ENCODE data around the gene TASP1.
"Not testable (repeated sequence)": the region's sequence is repeated elsewhere in the genome, so short reads cannot be mapped to it uniquely, and the experiment has no call there.

The TASP1 gene

GRCh38 chr20:13510837-13511488 is 127.8 kb downstream of the TASP1 start:
- Histone ChIP-seq H3K9me3 (ENCODE audit: control insufficient read depth in 1 of 2, low read length in 2 of 2) (peaks cover 0 to 8% of the 10 kb centered on the region in 2 donors), H3K4me1 (ENCODE audit: control insufficient read depth in 1 of 2, insufficient read depth in 2 of 2, low read length in 2 of 2) (no peaks in the 10 kb centered on the region), H3K27ac (ENCODE audit: low read depth, low read length) (no peak overlapping the region), H3K4me3 (ENCODE audit: low read depth in 1 of 2, low read length in 2 of 2) (no peak overlapping the region), H3K36me3 (ENCODE audit: control insufficient read depth in 1 of 2, insufficient read depth in 2 of 2, low read length in 2 of 2) (peaks cover 3% of the 10 kb centered on the region in 2 donors), H3K9ac (ENCODE audit: low read depth in 1 of 2, low read length in 2 of 2) (no peak overlapping the region), H3K27me3 (ENCODE audit: control insufficient read depth in 1 of 2, insufficient read depth in 2 of 2, low read length in 2 of 2) (no peaks in the 10 kb centered on the region)

- no peak overlapping the region for H3K4me3 ChIP-seq (ENCODE audit: low read depth in 1 of 2, low read length in 2 of 2)
- H3K27me3 ChIP-seq (ENCODE audit: control insufficient read depth in 1 of 2, insufficient read depth in 2 of 2, low read length in 2 of 2), result no peaks in the 10 kb centered on the region
- H3K9ac ChIP-seq (ENCODE audit: low read depth in 1 of 2, low read length in 2 of 2), result no peak overlapping the region
- no peaks in the 10 kb centered on the region for H3K4me1 ChIP-seq (ENCODE audit: control insufficient read depth in 1 of 2, insufficient read depth in 2 of 2, low read length in 2 of 2)
- H3K27ac ChIP-seq (ENCODE audit: low read depth, low read length), result no peak overlapping the region
- H3K36me3 ChIP-seq (ENCODE audit: control insufficient read depth in 1 of 2, insufficient read depth in 2 of 2, low read length in 2 of 2), result peaks cover 0 to 4% of the 10 kb centered on the region in 2 donors
- H3K9me3 ChIP-seq (ENCODE audit: control insufficient read depth in 1 of 2, low read length in 2 of 2), result peaks cover 9 to 18% of the 10 kb centered on the region in 2 donors
These were observed 131.1 kb downstream of the TASP1 start for GRCh38 chr20:13507646-13508045.

- Histone ChIP-seq H3K4me3 (ENCODE audit: low read depth in 1 of 2, low read length in 2 of 2) (no peak overlapping the region), H3K9ac (ENCODE audit: low read depth in 1 of 2, low read length in 2 of 2) (no peak overlapping the region), H3K27ac (ENCODE audit: low read depth, low read length) (no peak overlapping the region), H3K4me1 (ENCODE audit: control insufficient read depth in 1 of 2, insufficient read depth in 2 of 2, low read length in 2 of 2) (no peaks in the 10 kb centered on the region), H3K9me3 (ENCODE audit: control insufficient read depth in 1 of 2, low read length in 2 of 2) (peaks cover 9 to 24% of the 10 kb centered on the region in 2 donors), H3K27me3 (ENCODE audit: control insufficient read depth in 1 of 2, insufficient read depth in 2 of 2, low read length in 2 of 2) (no peaks in the 10 kb centered on the region), H3K36me3 (ENCODE audit: control insufficient read depth in 1 of 2, insufficient read depth in 2 of 2, low read length in 2 of 2) (peaks cover 0 to 9% of the 10 kb centered on the region in 2 donors)
These were observed 137.2 kb downstream of the TASP1 start for GRCh38 chr20:13501500-13501899.

- no peaks in the 10 kb centered on the region for H3K27me3 ChIP-seq (ENCODE audit: control insufficient read depth in 1 of 2, insufficient read depth in 2 of 2, low read length in 2 of 2)
- H3K36me3 ChIP-seq (ENCODE audit: control insufficient read depth in 1 of 2, insufficient read depth in 2 of 2, low read length in 2 of 2), result no peaks in the 10 kb centered on the region
- no peak overlapping the region for H3K27ac ChIP-seq (ENCODE audit: low read depth, low read length)
- H3K4me1 ChIP-seq (ENCODE audit: control insufficient read depth in 1 of 2, insufficient read depth in 2 of 2, low read length in 2 of 2), result no peaks in the 10 kb centered on the region
- no peaks in the 10 kb centered on the region for H3K9me3 ChIP-seq (ENCODE audit: control insufficient read depth in 1 of 2, low read length in 2 of 2)
- H3K4me3 ChIP-seq (ENCODE audit: low read depth in 1 of 2, low read length in 2 of 2), result no peak overlapping the region
- H3K9ac ChIP-seq (ENCODE audit: low read depth in 1 of 2, low read length in 2 of 2), result no peak overlapping the region
These were observed 144.7 kb downstream of the TASP1 start for GRCh38 chr20:13494019-13494418.

- no peak overlapping the region for H3K27ac ChIP-seq (ENCODE audit: low read depth, low read length)
- no peaks in the 10 kb centered on the region for H3K4me1 ChIP-seq (ENCODE audit: control insufficient read depth in 1 of 2, insufficient read depth in 2 of 2, low read length in 2 of 2)
- H3K4me3 ChIP-seq (ENCODE audit: low read depth in 1 of 2, low read length in 2 of 2), result no peak overlapping the region
These were observed 145.6 kb downstream of the TASP1 start for GRCh38 chr20:13493143-13493542.

GRCh38 chr20:13492001-13492481 is 146.7 kb downstream of the TASP1 start:
- Histone ChIP-seq H3K4me1 (ENCODE audit: control insufficient read depth in 1 of 2, insufficient read depth in 2 of 2, low read length in 2 of 2) (no peaks in the 10 kb centered on the region), H3K9me3 (ENCODE audit: control insufficient read depth in 1 of 2, low read length in 2 of 2) (no peaks in the 10 kb centered on the region), H3K27ac (ENCODE audit: low read depth, low read length) (no peak overlapping the region), H3K27me3 (ENCODE audit: control insufficient read depth in 1 of 2, insufficient read depth in 2 of 2, low read length in 2 of 2) (no peaks in the 10 kb centered on the region), H3K9ac (ENCODE audit: low read depth in 1 of 2, low read length in 2 of 2) (no peak overlapping the region), H3K4me3 (ENCODE audit: low read depth in 1 of 2, low read length in 2 of 2) (no peak overlapping the region), H3K36me3 (ENCODE audit: control insufficient read depth in 1 of 2, insufficient read depth in 2 of 2, low read length in 2 of 2) (no peaks in the 10 kb centered on the region)

More at GRCh38 chr20:13493143-13493542, 145.6 kb downstream of the TASP1 start:
- Histone ChIP-seq H3K9me3 (ENCODE audit: control insufficient read depth in 1 of 2, low read length in 2 of 2) (no peaks in the 10 kb centered on the region), H3K36me3 (ENCODE audit: control insufficient read depth in 1 of 2, insufficient read depth in 2 of 2, low read length in 2 of 2) (no peaks in the 10 kb centered on the region), H3K27me3 (ENCODE audit: control insufficient read depth in 1 of 2, insufficient read depth in 2 of 2, low read length in 2 of 2) (no peaks in the 10 kb centered on the region), H3K9ac (ENCODE audit: low read depth in 1 of 2, low read length in 2 of 2) (no peak overlapping the region)

- H3K9me3 ChIP-seq (ENCODE audit: control insufficient read depth in 1 of 2, low read length in 2 of 2), result no peaks in the 10 kb centered on the region
- H3K27me3 ChIP-seq (ENCODE audit: control insufficient read depth in 1 of 2, insufficient read depth in 2 of 2, low read length in 2 of 2), result no peaks in the 10 kb centered on the region
- H3K4me3 ChIP-seq (ENCODE audit: low read depth in 1 of 2, low read length in 2 of 2), result no peak overlapping the region
- H3K4me1 ChIP-seq (ENCODE audit: control insufficient read depth in 1 of 2, insufficient read depth in 2 of 2, low read length in 2 of 2), result no peaks in the 10 kb centered on the region
- peaks cover 9% of the 10 kb centered on the region in 2 donors for H3K36me3 ChIP-seq (ENCODE audit: control insufficient read depth in 1 of 2, insufficient read depth in 2 of 2, low read length in 2 of 2)
- H3K27ac ChIP-seq (ENCODE audit: low read depth, low read length), result no peak overlapping the region
- H3K9ac ChIP-seq (ENCODE audit: low read depth in 1 of 2, low read length in 2 of 2), result no peak overlapping the region
These were observed 151.5 kb downstream of the TASP1 start for GRCh38 chr20:13487202-13487601.

- Histone ChIP-seq H3K27me3 (ENCODE audit: control insufficient read depth in 1 of 2, insufficient read depth in 2 of 2, low read length in 2 of 2) (no peaks in the 10 kb centered on the region), H3K27ac (ENCODE audit: low read depth, low read length) (no peak overlapping the region), H3K36me3 (ENCODE audit: control insufficient read depth in 1 of 2, insufficient read depth in 2 of 2, low read length in 2 of 2) (peaks cover 9 to 14% of the 10 kb centered on the region in 2 donors), H3K9ac (ENCODE audit: low read depth in 1 of 2, low read length in 2 of 2) (no peak overlapping the region), H3K4me3 (ENCODE audit: low read depth in 1 of 2, low read length in 2 of 2) (no peak overlapping the region), H3K4me1 (ENCODE audit: control insufficient read depth in 1 of 2, insufficient read depth in 2 of 2, low read length in 2 of 2) (no peaks in the 10 kb centered on the region), H3K9me3 (ENCODE audit: control insufficient read depth in 1 of 2, low read length in 2 of 2) (no peaks in the 10 kb centered on the region)
These were observed 152.0 kb downstream of the TASP1 start for GRCh38 chr20:13486694-13487093.

- Histone ChIP-seq H3K4me3 (ENCODE audit: low read depth in 1 of 2, low read length in 2 of 2) (no peak overlapping the region), H3K9ac (ENCODE audit: low read depth in 1 of 2, low read length in 2 of 2) (no peak overlapping the region), H3K4me1 (ENCODE audit: control insufficient read depth in 1 of 2, insufficient read depth in 2 of 2, low read length in 2 of 2) (no peaks in the 10 kb centered on the region), H3K9me3 (ENCODE audit: control insufficient read depth in 1 of 2, low read length in 2 of 2) (no peaks in the 10 kb centered on the region), H3K27ac (ENCODE audit: low read depth, low read length) (no peak overlapping the region), H3K27me3 (ENCODE audit: control insufficient read depth in 1 of 2, insufficient read depth in 2 of 2, low read length in 2 of 2) (no peaks in the 10 kb centered on the region), H3K36me3 (ENCODE audit: control insufficient read depth in 1 of 2, insufficient read depth in 2 of 2, low read length in 2 of 2) (peaks cover 9 to 24% of the 10 kb centered on the region in 2 donors)
These were observed 153.2 kb downstream of the TASP1 start for GRCh38 chr20:13485576-13485975.

GRCh38 chr20:13485019-13485418 is 153.7 kb downstream of the TASP1 start:
- H3K27me3 ChIP-seq (ENCODE audit: control insufficient read depth in 1 of 2, insufficient read depth in 2 of 2, low read length in 2 of 2); H3K27ac ChIP-seq (ENCODE audit: low read depth, low read length); H3K9ac ChIP-seq (ENCODE audit: low read depth in 1 of 2, low read length in 2 of 2); H3K4me3 ChIP-seq (ENCODE audit: low read depth in 1 of 2, low read length in 2 of 2); H3K4me1 ChIP-seq (ENCODE audit: control insufficient read depth in 1 of 2, insufficient read depth in 2 of 2, low read length in 2 of 2); H3K9me3 ChIP-seq (ENCODE audit: control insufficient read depth in 1 of 2, low read length in 2 of 2): not testable (repeated sequence)
- H3K36me3 ChIP-seq (ENCODE audit: control insufficient read depth in 1 of 2, insufficient read depth in 2 of 2, low read length in 2 of 2), result peaks cover 9 to 26% of the 10 kb centered on the region in 2 donors
